ENCODE results near the gene APRT. TPM values are rescaled to one million over a fixed set of nuclear protein-coding genes. Genes with fewer than 3 reads are reported as not detected.

APRT gene
- total and polyA plus RNA-seq, 2 of the 8 experiments (the other 6 are each of a cell fraction or from before 2014, with no cell fraction given) = 221 to 267 TPM

GRCh38 chr16:88850531-88851199 is 38.9 kb upstream of the APRT start:
- no peak for TF ChIP-seq ASH2L (IDR thresholded peaks at IDR 0.05; ENCODE audit: low read length)
- FAIRE-seq (no peak), DNase-seq (ENCODE audit: low read depth in 1 of 2, low spot score in 2 of 2) (no peak)
- Histone ChIP-seq H3K4me1 (replicated peaks in 1 of 4; ENCODE audit: control insufficient read depth in 3 of 4, insufficient read depth in 4 of 4, low read length in 3 of 4) (peaks cover 0 to 1% (median under 1%) of the 10 kb centered on the region in 4 experiments; a peak in 5 of 7 replicates), H4K91ac (replicated peaks; ENCODE audit: insufficient read length, low read length) (no peak overlapping the region), H3K9me3 (ENCODE audit: insufficient read depth in 2 of 2, low read depth in 1 of 2, low read length in 1 of 2) (peaks cover 0 to 5% of the 10 kb centered on the region in 2 experiments; a peak in 1 of 4 replicates), H3K79me1 (ENCODE audit: low read depth, low read length) (no peaks in the 10 kb centered on the region; the same call in 1 of the 2 replicates), H3K79me2 (ENCODE audit: control insufficient read depth in 1 of 2, insufficient read depth in 2 of 2, low read length in 2 of 2) (no peaks in the 10 kb centered on the region), H3K9ac (replicated peaks in 1 of 4; ENCODE audit: extremely low read depth in 1 of 4, low read depth in 3 of 4, low read length in 3 of 4) (no peak overlapping the region), H3K4ac (replicated peaks; ENCODE audit: insufficient read length, low read depth, low read length) (no peak overlapping the region), H3K27ac (ENCODE audit: low read depth, low read length) (no peak overlapping the region), H3K4me3 (ENCODE audit: extremely low read depth in 1 of 4, insufficient read depth in 2 of 4, low read depth in 3 of 4, low read length in 4 of 4) (no peak overlapping the region), H3K23ac (ENCODE audit: insufficient read length) (no peak overlapping the region), H4K8ac (ENCODE audit: extremely low read depth, insufficient read depth, low read length) (no peak overlapping the region), H3K27me3 (replicated peaks in 1 of 4; ENCODE audit: control insufficient read depth in 3 of 4, extremely low read depth in 1 of 4, insufficient read depth in 3 of 4, low read length in 3 of 4) (no peaks in the 10 kb centered on the region), H4K5ac (ENCODE audit: insufficient read length, low read depth, low read length) (no peak overlapping the region), H2BK20ac (ENCODE audit: low read length) (no peak overlapping the region), H3K23me2 (ENCODE audit: low read depth, low read length) (peaks cover under 1% of the 10 kb centered on the region; the same call in 1 of the 2 replicates), H3K18ac (ENCODE audit: extremely low read depth, low read length) (no peak overlapping the region), H3K4me2 (ENCODE audit: insufficient read depth in 1 of 2, low read depth in 2 of 2, low read length in 2 of 2) (no peak overlapping the region), H3K14ac (ENCODE audit: insufficient read length) (no peak overlapping the region), H3K56ac (replicated peaks; ENCODE audit: insufficient read length, low read depth, low read length) (no peak overlapping the region), H2AFZ (ENCODE audit: low read length) (no peak overlapping the region), H3K36me3 (ENCODE audit: control insufficient read depth in 2 of 4, insufficient read depth in 4 of 4, low read length in 3 of 4) (peaks cover 0 to 2% (median 0%) of the 10 kb centered on the region in 4 experiments; a peak in 1 of 8 replicates), H2BK120ac (replicated peaks; ENCODE audit: low read depth, low read length) (no peak overlapping the region), H2BK12ac (ENCODE audit: low read depth, low read length) (no peak overlapping the region), H2BK15ac (ENCODE audit: low read length) (no peak overlapping the region), H4K20me1 (replicated peaks in 1 of 2; ENCODE audit: control insufficient read depth in 1 of 2, insufficient read depth in 2 of 2, low read length in 2 of 2) (peaks cover 0 to 10% of the 10 kb centered on the region in 2 experiments), H2AK5ac (ENCODE audit: low read depth, low read length) (no peak overlapping the region), H2BK5ac (ENCODE audit: low read depth, low read length) (no peak overlapping the region)
- WGBS, 2 experiments (ENCODE audit: extremely low coverage in 1 of 2, insufficient coverage in 1 of 2, insufficient read length in 1 of 2, insufficient replicate concordance in 2 of 2, low coverage in 1 of 2, low lambda C conversion rate in 2 of 2, missing lambda C conversion rate in 1 of 2) = 93% methylated on average over 32 of the region's 33 CpGs; no CpG with 5 or more reads in 1 of the 2 experiments
- POLR2A ChIA-PET (ENCODE audit: partially characterized antibody) = interaction anchor here (0.6 to 0.7 kb wide), 2 partner anchors 30 to 42 kb away, joined by 3 read pairs; no protein-coding TSS in a partner anchor
- CTCF ChIA-PET (ENCODE audit: partially characterized antibody) = interaction anchor here (1.1 to 1.3 kb wide), 3 partner anchors 12 to 323 kb away, joined by 3 read pairs; no protein-coding TSS in a partner anchor

Data from H1 (cell line).